ENCODE measurements around the gene LAMC1.

The LAMC1 gene

DNA sequence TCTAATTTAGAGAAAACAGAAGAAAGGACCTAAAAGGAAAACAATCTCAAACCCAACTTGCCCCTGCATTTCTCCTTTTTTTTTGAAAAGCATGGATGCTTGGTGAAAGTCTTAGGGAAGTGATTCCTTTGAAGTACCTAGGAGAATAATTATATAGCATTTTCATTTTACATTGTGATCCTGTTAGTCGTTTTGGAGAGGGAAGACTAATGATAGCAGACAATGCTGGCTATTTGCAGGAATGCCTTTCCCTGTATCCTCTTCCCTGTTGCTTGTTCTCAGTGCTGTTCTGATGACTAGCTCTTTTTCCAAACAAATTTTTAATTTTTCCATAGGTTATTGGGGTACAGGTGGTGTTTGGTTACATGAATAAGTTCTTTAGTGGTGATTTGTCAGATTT, 53.9 kb downstream of the LAMC1 start:
- DNase-seq (ENCODE audit: low read depth, low spot score) = no peak
- no peak overlapping the region for H3K4me3 ChIP-seq (ENCODE audit: low read depth, low read length)
- ChIA-PET POLR2A (no interaction called here), CTCF (interaction anchor here (1.0 to 1.6 kb wide), 2 partner anchors 14 to 149 kb away, joined by 3 to 4 read pairs; no protein-coding TSS in a partner anchor)
- TF ChIP-seq, protein P1, sequence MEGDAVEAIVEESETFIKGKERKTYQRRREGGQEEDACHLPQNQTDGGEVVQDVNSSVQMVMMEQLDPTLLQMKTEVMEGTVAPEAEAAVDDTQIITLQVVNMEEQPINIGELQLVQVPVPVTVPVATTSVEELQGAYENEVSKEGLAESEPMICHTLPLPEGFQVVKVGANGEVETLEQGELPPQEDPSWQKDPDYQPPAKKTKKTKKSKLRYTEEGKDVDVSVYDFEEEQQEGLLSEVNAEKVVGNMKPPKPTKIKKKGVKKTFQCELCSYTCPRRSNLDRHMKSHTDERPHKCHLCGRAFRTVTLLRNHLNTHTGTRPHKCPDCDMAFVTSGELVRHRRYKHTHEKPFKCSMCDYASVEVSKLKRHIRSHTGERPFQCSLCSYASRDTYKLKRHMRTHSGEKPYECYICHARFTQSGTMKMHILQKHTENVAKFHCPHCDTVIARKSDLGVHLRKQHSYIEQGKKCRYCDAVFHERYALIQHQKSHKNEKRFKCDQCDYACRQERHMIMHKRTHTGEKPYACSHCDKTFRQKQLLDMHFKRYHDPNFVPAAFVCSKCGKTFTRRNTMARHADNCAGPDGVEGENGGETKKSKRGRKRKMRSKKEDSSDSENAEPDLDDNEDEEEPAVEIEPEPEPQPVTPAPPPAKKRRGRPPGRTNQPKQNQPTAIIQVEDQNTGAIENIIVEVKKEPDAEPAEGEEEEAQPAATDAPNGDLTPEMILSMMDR (IDR thresholded peaks at IDR 0.05; ENCODE audit: insufficient read depth, low read length, missing control alignments) = no peak

DNA sequence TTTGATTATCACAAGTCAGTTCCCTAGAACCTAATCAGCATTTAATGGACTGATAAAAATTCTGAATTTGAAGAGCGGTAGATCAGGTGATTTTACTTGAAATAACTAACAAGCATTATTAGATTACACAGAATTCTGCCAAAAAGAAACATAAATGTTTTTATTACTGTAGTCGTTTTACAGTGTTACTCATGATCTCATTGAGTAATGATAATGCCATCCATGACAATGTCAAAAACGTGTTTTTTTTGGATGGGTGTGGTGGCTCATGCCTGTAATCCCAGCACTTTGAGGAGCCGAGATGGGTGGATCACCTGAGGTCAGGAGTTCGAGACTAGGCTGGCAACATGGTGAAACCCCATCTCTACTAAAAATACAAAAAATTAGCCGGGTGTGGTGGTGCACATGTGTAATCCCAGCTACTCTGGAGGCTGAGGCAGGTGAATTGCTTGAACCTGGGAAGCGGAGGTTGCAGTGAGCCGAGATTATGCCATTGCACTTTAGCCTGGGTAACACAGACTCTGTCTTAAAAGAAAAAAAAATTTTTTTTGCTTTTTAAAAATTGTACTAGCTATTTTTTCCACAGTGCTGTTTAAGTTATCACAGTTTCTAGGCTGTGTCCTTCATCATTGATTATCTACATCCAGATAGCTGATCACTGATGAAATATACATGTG, 56.6 kb downstream of the LAMC1 start:
- no peak for DNase-seq (ENCODE audit: low read depth, low spot score)
- H3K4me3 ChIP-seq (ENCODE audit: low read depth, low read length) = no peak overlapping the region
- TF ChIP-seq, protein P1 (IDR thresholded peaks at IDR 0.05; ENCODE audit: insufficient read depth, low read length, missing control alignments) = no peak
- POLR2A ChIA-PET = interaction anchor here (1.7 kb wide), 1 partner anchor 9 kb away, joined by 4 read pairs; no protein-coding TSS in a partner anchor
- CTCF ChIA-PET = interaction anchor here (1.2 to 2.1 kb wide), 3 partner anchors 14 to 201 kb away, joined by 3 to 4 read pairs (median 3); no protein-coding TSS in a partner anchor

DNA sequence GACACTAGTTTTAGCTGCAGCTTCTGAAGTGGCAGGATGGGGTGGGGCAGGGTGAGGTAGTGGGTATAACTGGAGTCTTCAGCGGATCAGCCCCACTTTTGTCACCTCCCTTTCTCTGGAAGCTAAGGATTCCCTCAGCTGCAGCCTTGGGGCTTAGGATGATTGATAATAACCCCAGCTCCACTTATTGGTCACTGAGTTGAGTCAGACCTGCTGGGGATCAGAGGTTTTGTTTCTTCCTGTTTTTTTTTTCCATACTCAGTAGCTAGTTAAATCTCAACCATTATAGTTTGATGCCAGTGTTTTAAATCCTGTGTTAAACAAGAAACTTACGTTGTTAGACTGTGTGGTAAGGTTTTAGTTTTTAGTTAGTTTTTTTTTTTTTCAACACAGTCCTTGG, 57.2 kb downstream of the LAMC1 start:
- ChIA-PET POLR2A (interaction anchor here (1.7 kb wide), 1 partner anchor 9 kb away, joined by 4 read pairs; no protein-coding TSS in a partner anchor), CTCF (interaction anchor here (1.2 to 2.1 kb wide), 2 partner anchors 155 to 200 kb away, joined by 3 to 4 read pairs; no protein-coding TSS in a partner anchor)
- H3K4me3 ChIP-seq (ENCODE audit: low read depth, low read length) = no peak overlapping the region
- TF ChIP-seq, protein P1 (IDR thresholded peaks at IDR 0.05; ENCODE audit: insufficient read depth, low read length, missing control alignments) = no peak
- no peak for DNase-seq (ENCODE audit: low read depth, low spot score)

DNA sequence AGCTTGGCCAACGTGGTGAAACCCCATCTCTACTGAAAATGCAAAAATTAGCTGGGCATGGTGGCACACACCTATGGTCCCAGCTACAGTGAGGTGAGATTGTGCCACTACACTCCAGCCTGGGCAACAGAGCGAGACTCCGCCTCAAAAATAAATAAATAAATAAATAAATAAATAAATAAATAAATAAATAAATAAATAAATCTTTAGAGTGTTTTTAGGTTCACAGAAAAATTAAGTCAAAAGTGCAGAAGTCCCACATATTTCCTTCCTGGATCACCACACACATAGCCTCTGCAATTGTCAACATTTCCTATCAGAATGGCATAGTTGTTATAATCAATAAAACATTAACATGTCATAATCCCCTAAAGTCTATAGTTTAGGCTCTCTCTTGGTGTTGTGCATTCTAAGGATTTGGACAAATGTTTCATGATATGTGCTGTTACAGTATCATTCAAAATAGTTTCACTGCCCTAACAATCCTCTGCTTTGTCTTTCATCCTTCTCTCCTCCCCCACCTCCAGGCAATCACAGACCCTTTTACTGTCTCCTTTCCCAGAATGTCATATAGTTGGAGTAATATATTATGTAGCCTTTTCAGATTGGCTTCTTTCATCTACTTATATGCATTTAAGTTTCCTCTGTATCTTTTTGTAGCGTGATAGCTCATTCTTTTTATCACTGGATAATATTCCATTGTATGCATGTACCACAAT, 58.3 kb downstream of the LAMC1 start:
- H3K4me3 ChIP-seq (ENCODE audit: low read depth, low read length) = no peak overlapping the region
- DNase-seq (ENCODE audit: low read depth, low spot score) = no peak
- TF ChIP-seq, protein P1 (IDR thresholded peaks at IDR 0.05; ENCODE audit: insufficient read depth, low read length, missing control alignments) = no peak
- ChIA-PET POLR2A (interaction anchor here (1.7 kb wide), 1 partner anchor 10 kb away, joined by 4 read pairs; no protein-coding TSS in a partner anchor), CTCF (interaction anchor here (0.6 to 2.1 kb wide), 3 partner anchors 40 to 1312 kb away, joined by 3 to 4 read pairs (median 4); no protein-coding TSS in a partner anchor)

DNA sequence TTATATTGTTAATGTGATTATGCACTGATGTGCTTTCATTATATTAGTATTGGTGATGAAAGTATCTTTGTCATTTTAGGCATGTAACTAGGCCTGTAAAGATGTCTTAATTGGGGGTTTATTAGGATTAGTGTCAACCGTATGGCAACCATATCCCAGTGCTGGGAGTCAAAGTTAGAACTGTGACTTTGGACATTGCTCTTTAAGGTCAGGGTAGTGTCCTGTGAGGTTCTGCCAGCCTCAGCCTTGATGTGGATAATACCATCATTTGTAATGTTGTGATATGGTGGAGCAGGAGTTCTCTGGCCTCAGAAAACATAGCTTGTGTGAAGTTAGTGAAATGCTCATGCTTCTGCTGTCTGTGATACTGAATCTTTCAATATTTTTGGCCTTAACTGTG, 59.4 kb downstream of the LAMC1 start:
- DNase-seq (ENCODE audit: low read depth, low spot score) = no peak
- ChIA-PET CTCF (interaction anchor here (1.1 kb wide), 1 partner anchor 10 kb away, joined by 4 read pairs; no protein-coding TSS in a partner anchor), POLR2A (no interaction called here)
- no peak overlapping the region for H3K4me3 ChIP-seq (ENCODE audit: low read depth, low read length)
- TF ChIP-seq, protein P1 (IDR thresholded peaks at IDR 0.05; ENCODE audit: insufficient read depth, low read length, missing control alignments) = no peak

DNA sequence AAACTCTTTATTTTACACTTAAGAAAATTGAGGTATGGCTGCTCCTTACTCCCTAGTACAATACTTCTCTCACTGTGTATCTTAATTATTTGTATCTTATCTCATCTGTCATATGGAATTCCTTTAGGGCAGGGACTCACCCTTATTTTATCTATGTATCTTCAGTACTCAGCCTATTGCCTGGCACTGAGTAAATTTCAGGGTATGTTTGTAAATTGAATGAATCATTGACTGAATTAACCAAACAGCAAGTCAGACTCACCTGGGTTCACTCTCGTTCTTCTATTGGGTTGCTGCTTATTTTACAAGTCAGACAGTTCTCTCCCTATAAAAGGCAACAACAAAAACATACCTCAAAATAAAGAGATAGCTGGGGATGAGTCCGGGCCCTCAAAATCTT, 63.8 kb downstream of the LAMC1 start:
- ChIA-PET POLR2A (interaction anchor here (0.7 kb wide), 1 partner anchor 127 kb away, joined by 3 read pairs; no protein-coding TSS in a partner anchor), CTCF (no interaction called here)
- H3K4me3 ChIP-seq (ENCODE audit: low read depth, low read length) = no peak overlapping the region
- DNase-seq (ENCODE audit: low read depth, low spot score) = no peak
- TF ChIP-seq, protein P1 (IDR thresholded peaks at IDR 0.05; ENCODE audit: insufficient read depth, low read length, missing control alignments) = no peak
